Measurements from ENCODE around the gene GLI3. TPM values are rescaled to one million over a fixed set of nuclear protein-coding genes. Genes with fewer than 3 reads are reported as not detected.

Gene GLI3
- total and polyA plus RNA-seq, 2 of the 4 experiments (the other 2 are of a cell fraction), result 1.3 to 3.9 TPM

DNA sequence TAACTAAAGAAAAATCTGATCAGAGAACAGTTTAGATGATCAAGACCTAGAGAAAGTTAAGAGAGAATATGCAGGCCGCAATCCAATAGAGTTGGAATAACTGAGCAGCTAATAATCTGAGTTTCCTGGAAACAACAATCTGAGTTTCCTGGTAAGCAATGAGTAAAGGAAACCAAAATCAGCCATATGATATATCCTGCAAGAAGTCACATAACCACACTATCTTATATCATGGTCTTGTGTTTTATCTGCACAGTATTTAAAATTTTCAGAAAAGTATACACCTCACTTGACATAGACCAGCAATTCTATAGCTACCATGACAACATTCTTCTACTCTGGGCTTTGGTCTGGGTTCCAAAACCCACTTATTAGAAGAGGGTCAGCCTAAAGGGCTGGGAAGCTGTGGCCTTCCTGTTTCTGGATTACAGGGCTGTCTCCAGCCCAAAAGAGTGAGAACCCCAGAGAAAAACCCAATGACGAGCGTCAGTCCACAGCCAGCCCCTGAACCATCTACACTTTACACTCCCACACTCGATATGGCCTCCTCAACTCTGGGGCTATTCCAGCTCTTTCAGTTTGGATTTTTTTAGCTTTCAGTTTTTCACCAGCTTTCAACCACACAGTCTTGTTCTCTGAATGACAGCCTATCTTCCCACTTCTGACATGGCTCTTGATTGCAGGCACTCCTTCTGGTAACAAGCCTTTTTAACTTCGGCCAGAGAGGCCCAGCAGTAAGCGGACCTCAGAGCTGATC lies 110.4 kb downstream of the GLI3 start:
- no peaks in the 10 kb centered on the region for H3K9me1 ChIP-seq (ENCODE audit: insufficient read depth, low read length)
- no TSS peak for BruUV-seq (replicated peaks)
- H3K36me3 ChIP-seq (ENCODE audit: control insufficient read depth, insufficient read depth, low read length), result peaks cover 2% of the 10 kb centered on the region; the same call in 1 of the 2 replicates
- ATAC-seq (ENCODE audit: low read depth), result no peak
- no peak overlapping the region for H3K56ac ChIP-seq (ENCODE audit: extremely low read depth, insufficient read depth, low read length)
- no peaks in the 10 kb centered on the region for H3K27me3 ChIP-seq (ENCODE audit: control insufficient read depth, insufficient read depth, low read length)
- H3K14ac ChIP-seq (replicated peaks; ENCODE audit: low read depth, low read length), result no peak overlapping the region
- no peak overlapping the region for H2BK120ac ChIP-seq (ENCODE audit: low read depth, low read length)
- H2AK9ac ChIP-seq (replicated peaks; ENCODE audit: low read depth, low read length, poor library complexity), result no peak overlapping the region
- no peak overlapping the region for H3K4me2 ChIP-seq (ENCODE audit: low read depth, low read length)
- no peak overlapping the region for H4K91ac ChIP-seq (ENCODE audit: insufficient read depth, low read depth, low read length)
- H3K79me1 ChIP-seq (ENCODE audit: low read depth in 1 of 2, low read length in 2 of 2), result peaks cover 7 to 11% of the 10 kb centered on the region in 2 experiments; a peak in 3 of 4 replicates
- no peak overlapping the region for H2BK15ac ChIP-seq (ENCODE audit: low read depth, low read length)
- H3K9me3 ChIP-seq (ENCODE audit: control insufficient read depth, insufficient read depth, low read length), result no peaks in the 10 kb centered on the region; the same call in 1 of the 2 replicates
- no peak overlapping the region for H4K8ac ChIP-seq (ENCODE audit: low read depth in 2 of 2, low read length in 2 of 2)
- POLR2A ChIA-PET (ENCODE audit: unreplicated experiment), result no interaction called here
- H3K23ac ChIP-seq (ENCODE audit: low read depth, low read length), result no peak overlapping the region
- no peak overlapping the region for H4K5ac ChIP-seq (ENCODE audit: low read depth, low read length)
- dilution Hi-C loops (cut with HindIII; ENCODE audit: low sequenced_read_pairs, unreplicated experiment), result no loop called here
- H2AFZ ChIP-seq (replicated peaks; ENCODE audit: low read length, poor library complexity), result no peak overlapping the region
- H3K9ac ChIP-seq (ENCODE audit: low read depth, low read length), result no peak overlapping the region
- no peak for DNase-seq
- 80% methylated on average over 3 of the region's 6 CpGs; no CpG with 5 or more reads in 1 of the 2 experiments for WGBS, 2 experiments (ENCODE audit: extremely low coverage in 2 of 2, insufficient read length in 1 of 2)
- TF ChIP-seq RFX5 (IDR thresholded peaks at IDR 0.05; ENCODE audit: low read depth, low read length) (no peak), MAFK (IDR thresholded peaks at IDR 0.05; ENCODE audit: low read depth, low read length) (no peak), MAZ (IDR thresholded peaks at IDR 0.05; ENCODE audit: borderline replicate concordance, low read depth, low read length) (no peak), USF2 (IDR thresholded peaks at IDR 0.05; ENCODE audit: low read depth, low read length) (no peak), BHLHE40 (IDR thresholded peaks at IDR 0.05; ENCODE audit: low read depth, low read length) (no peak), POLR2A (IDR thresholded peaks at IDR 0.05; ENCODE audit: low read depth, low read length) (no peak), RCOR1 (IDR thresholded peaks at IDR 0.05; ENCODE audit: insufficient replicate concordance, low read length) (no peak), RAD21 (IDR thresholded peaks at IDR 0.05; ENCODE audit: low read length) (no peak), FOS (IDR thresholded peaks at IDR 0.05; ENCODE audit: low read depth, low read length) (no peak), CTCF (conservative IDR thresholded peaks at IDR 0.05; ENCODE audit: low read depth, low read length) (no peak), CHD1 (IDR thresholded peaks at IDR 0.05; ENCODE audit: low read depth, low read length) (no peak)
- TF ChIP-seq, protein P1, sequence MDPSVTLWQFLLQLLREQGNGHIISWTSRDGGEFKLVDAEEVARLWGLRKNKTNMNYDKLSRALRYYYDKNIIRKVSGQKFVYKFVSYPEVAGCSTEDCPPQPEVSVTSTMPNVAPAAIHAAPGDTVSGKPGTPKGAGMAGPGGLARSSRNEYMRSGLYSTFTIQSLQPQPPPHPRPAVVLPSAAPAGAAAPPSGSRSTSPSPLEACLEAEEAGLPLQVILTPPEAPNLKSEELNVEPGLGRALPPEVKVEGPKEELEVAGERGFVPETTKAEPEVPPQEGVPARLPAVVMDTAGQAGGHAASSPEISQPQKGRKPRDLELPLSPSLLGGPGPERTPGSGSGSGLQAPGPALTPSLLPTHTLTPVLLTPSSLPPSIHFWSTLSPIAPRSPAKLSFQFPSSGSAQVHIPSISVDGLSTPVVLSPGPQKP (IDR thresholded peaks at IDR 0.05; ENCODE audit: borderline replicate concordance, low read depth, low read length), result no peak
- H3K27ac ChIP-seq (ENCODE audit: insufficient read depth, low read length), result no peak overlapping the region
- H2BK20ac ChIP-seq (ENCODE audit: low read depth, low read length), result no peak overlapping the region
- no peak overlapping the region for H3K18ac ChIP-seq (ENCODE audit: low read depth, low read length)
- H2BK5ac ChIP-seq (ENCODE audit: low read depth, low read length, poor library complexity, severe bottlenecking), result no peak overlapping the region
- H3K4me1 ChIP-seq (ENCODE audit: control insufficient read depth, insufficient read depth, low read length), result no peaks in the 10 kb centered on the region
- H3K4me3 ChIP-seq (ENCODE audit: insufficient read depth, low read depth, low read length), result no peak overlapping the region
- H2AK5ac ChIP-seq (ENCODE audit: low read depth, low read length), result no peak overlapping the region
- CTCF ChIA-PET, result no interaction called here
- no peak overlapping the region for H3K4ac ChIP-seq (ENCODE audit: low read depth, low read length)
- intact Hi-C loops (cut with micrococcal nuclease), result no loop called here
- H4K20me1 ChIP-seq (ENCODE audit: insufficient read depth, low read length), result peaks cover 3% of the 10 kb centered on the region; the same call in 1 of the 2 replicates
- in situ Hi-C loops (cut with MboI; ENCODE audit: low sequenced_read_pairs), result no loop called here

All from IMR-90 (cell line).